SH-SY5Y (cell line): ENCODE results near the gene MYO10.

ENCODE experiments used
- GATA2 ChIP-seq: IDR thresholded peaks from 2 replicates; pipeline ENCODE4 v1.6.1; 2011; ENCODE audit warnings: mild to moderate bottlenecking, low read depth, low read length
- GATA3 ChIP-seq: IDR thresholded peaks from 2 replicates; pipeline ENCODE4 v1.6.1; 2011; ENCODE audit warnings: low read depth, mild to moderate bottlenecking, low read length, moderate library complexity

- TF ChIP-seq GATA2 = no peak
- TF ChIP-seq GATA3 = no peak
Observed at GRCh38 chr5:16794269-16794913, 141.7 kb downstream of the MYO10 start.
